HG02973 (cell line): Measurements from ENCODE around the gene GRAP.
"Not testable (repeated sequence)": the region's sequence is repeated elsewhere in the genome, so short reads cannot be mapped to it uniquely, and the experiment has no call there.

ENCODE experiments used
- ATAC-seq: cut with Tn5 transposase; IDR thresholded peaks from one replicate; pipeline ENCODE4 v1.9.1; 2021; ENCODE audit warnings: moderate library complexity; ENCODE audit not compliant: unreplicated experiment

The GRAP gene

DNA sequence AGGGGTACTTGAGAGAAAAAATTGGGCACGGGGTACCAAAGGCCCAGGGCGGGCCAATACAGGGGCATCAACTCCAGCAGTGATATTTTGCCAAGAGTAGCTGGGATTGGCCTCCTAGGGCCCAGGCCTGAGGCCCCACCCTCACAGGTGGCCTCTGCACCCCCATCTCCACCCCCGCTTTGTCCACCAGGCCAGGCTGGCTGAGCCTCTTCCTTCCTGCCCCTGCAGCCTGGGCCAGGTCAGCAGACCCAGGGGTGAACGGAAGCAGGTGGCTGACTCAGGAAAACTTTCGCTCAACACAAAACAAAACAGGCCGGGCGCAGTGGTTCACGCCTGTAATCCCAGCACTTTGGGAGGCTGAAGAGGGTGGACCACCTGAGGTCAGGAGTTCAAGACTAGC, 3.7 kb downstream of the GRAP start:
- ATAC-seq, result not testable (repeated sequence)

DNA sequence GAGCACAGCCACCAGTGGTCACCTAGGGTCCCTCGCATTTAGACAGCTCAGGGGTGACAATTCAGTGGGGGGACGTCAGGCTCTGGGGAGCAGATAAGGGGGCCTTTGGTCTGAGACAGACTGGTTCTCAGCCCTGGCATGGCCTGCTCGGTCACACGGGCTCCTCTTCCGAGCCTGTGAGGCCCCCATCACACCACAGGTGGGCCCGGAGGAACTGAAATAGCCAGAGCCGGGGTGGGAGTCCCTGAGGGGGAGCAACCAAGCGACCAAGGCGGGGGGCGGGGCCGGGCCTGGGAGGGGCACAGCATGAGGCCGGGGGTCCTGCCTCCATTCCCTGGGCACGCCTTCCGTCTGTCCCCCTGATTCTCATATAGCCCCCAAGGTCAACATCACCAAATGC, 4.4 kb downstream of the GRAP start:
- ATAC-seq, result not testable (repeated sequence)

DNA sequence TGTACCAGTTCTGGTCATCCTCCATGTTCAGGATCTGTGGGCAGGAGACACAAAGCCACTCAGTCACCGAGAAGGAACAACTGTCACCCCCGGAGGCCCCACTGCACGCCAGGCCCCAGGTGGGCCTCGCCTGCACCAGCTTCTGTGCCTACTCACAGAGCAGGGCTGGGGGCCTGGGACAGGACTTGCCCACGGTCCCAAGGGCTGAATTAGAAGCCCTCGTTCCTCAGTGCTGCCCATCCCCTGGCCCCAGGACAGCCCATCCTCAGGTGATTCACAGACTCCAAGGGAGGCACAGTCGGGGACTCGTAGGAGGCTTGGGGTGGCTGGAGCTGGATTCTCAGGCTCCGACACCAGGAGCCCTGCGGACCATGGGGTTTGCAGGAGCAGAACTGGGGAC, 4.9 kb downstream of the GRAP start:
- not testable (repeated sequence) for ATAC-seq

GRCh38 chr17:19040350-19040749, 6.4 kb downstream of the GRAP start:
- not testable (repeated sequence) for ATAC-seq

- not testable (repeated sequence) for ATAC-seq
Measured at GRCh38 chr17:19038730-19039129, 8.0 kb downstream of the GRAP start.

- not testable (repeated sequence) for ATAC-seq
Measured at GRCh38 chr17:19038007-19038406, 8.8 kb downstream of the GRAP start.

DNA sequence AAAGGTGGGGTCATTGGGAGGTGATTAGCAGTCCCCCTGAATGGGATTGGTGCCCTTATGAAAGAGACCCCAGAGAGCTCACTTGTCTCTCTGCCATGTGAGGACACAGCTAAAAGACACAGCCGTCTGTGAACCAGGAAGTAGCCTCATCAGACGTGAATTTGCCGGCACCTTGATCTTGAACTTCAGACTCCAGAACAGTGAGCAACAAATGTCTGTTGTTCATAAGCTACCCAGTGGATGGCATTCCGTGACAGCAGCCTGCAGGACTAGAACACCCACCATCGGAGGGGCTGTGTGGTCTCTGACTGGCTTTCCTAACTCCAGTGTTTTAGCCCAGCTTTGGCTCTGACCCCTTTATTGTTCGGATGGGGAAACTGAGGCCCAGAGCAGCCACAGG, 9.2 kb downstream of the GRAP start:
- not testable (repeated sequence) for ATAC-seq

GRCh38 chr17:19036186-19036585, 10.6 kb downstream of the GRAP start:
- not testable (repeated sequence) for ATAC-seq

GRCh38 chr17:19032377-19032988, 14.3 kb downstream of the GRAP start:
- peak; percentile 37 for ATAC-seq

DNA sequence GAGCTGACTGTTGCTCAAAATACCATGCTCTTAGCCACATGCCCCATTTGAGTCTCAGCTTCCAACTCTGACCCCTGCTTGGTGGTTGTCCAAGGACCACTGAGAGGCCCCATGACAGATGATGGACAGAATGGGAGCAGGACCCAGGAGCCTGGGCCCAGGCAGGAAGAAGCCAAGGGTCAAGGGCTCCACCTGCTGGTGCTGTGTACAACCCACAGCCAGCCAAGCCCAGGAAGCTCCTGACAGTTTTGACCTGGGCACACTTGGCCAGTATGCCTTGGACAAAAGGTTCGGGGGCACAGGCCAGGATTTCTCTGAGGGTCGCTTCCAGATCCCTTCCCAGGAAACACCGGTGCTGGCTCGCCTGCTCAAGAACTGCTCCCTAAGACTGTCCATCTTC, 15.0 kb downstream of the GRAP start:
- peak; percentile 33 for ATAC-seq

- ATAC-seq, result not testable (repeated sequence)
Measured at GRCh38 chr17:19030771-19031449, 15.8 kb downstream of the GRAP start.

- ATAC-seq, result not testable (repeated sequence)
Measured at GRCh38 chr17:19029740-19030139, 17.0 kb downstream of the GRAP start.

- ATAC-seq, result not testable (repeated sequence)
Measured at GRCh38 chr17:19028671-19029070, 18.1 kb downstream of the GRAP start.

GRCh38 chr17:19024101-19025078, 22.4 kb downstream of the GRAP start:
- no peak for ATAC-seq

GRCh38 chr17:19023209-19023999, 23.4 kb downstream of the GRAP start:
- no peak for ATAC-seq

DNA sequence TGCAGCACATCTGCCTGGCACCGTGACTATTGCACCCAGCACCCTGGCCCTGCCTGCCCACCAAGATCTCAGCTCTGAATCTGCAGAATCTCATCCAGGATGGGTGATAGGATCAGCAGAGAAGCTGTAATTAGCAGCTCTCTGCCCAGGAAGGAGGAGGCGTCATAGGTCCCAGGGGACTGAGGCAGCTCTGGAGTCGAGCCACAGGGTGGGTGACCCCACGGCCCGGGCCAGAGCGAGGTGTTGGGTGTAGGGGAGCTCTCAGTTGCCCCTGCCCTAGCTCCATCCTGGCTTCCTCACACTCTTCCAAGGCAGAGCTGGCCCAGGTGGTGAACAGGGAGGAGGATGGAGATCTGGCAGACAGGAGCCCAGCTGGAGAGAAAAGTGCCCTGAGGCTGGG, 24.0 kb downstream of the GRAP start:
- no peak for ATAC-seq

- ATAC-seq, result no peak
Measured at GRCh38 chr17:19022128-19022527, 24.6 kb downstream of the GRAP start.

DNA sequence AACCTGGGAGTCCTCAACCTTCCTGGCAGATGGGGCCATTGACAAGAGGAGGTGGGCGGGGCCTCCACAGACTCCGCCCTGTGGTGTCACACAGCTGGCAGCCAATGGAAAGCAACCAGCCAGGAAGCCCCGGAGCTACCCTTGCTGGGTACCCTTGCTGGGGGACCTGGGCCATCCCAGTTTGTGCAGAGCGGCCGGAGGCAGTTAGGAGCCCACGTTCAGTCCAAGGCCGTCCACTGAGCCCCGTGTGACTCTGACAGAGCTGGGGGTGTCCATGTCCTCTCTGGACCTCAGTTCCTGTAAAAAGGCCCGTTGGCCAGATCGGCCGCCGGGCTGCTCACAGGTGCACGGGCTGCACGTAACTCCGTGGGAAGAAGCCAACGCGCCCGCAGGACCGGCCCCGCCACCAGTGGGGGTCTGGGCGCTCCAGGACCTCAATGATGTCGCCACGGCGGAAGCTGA, 25.1 kb downstream of the GRAP start:
- ATAC-seq, result no peak

DNA sequence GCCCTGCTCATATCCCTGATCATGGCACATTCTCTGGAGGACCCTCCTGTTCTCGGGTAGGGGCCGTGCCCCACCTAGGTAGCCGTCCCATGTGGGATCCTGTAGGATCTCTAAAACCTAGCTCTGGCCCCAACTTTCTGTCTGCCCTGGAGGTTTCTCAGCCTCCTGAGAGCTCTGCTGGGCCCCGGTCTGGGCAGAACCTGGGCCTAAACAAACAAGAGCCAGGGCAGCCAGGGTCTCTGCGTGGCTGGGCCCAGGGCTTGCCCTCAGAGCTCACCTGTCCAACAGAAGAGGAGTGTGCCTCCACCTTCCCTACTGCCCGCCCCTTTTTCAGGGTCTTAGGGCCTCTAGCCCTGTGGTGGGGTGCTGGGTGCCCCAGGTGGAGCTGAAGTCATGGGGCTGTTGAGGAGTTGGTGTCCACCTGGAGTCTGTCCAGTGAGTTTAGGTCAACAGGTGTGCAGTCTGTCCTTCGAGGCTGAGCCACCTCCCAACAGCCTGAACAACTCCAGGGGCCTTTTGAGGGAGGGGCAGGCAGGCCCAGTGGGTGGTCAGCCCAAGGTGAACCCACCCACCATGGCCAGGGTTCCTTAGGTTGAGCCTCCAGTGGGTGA, 25.6 kb downstream of the GRAP start:
- not testable (repeated sequence) for ATAC-seq

- ATAC-seq, result no peak
Measured at GRCh38 chr17:19020016-19020415, 26.7 kb downstream of the GRAP start.
